ENCODE data around the gene ARSJ.

DNA sequence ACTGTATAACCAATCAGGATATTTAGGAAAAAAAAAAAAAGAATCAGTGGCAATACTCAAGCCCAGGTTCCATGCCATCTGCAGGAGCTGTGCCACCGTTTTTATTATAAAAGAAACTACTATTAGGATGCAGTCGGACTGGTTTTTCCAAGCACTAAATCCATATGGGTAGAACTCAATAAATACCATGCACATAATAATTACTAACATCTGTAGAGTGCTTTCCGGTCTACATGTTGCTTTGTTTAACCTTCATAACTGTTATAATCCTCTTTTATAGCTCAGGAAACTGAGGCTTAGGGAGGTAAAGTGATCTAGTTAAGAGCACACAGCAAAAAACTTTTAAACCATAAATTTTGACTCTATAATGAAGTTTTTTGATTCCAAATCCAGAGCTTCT, 24.0 kb downstream of the ARSJ start:
- no peak for TF ChIP-seq CTCF (IDR thresholded peaks at IDR 0.05)
- no peak for TF ChIP-seq EP300 (IDR thresholded peaks at IDR 0.05; ENCODE audit: low read depth)
- TF ChIP-seq POLR2A (IDR thresholded peaks at IDR 0.05), result no peak
